NT2/D1 (cell line): ENCODE data around the gene UNC5C.

Experiments used
- YY1 ChIP-seq: IDR thresholded peaks from 2 replicates; pipeline ENCODE4 v1.6.1; 2011; ENCODE audit not compliant: insufficient read length, insufficient read depth
- ZNF274 ChIP-seq: IDR thresholded peaks from 2 replicates; pipeline ENCODE4 v1.6.1; 2011; ENCODE audit warnings: mild to moderate bottlenecking, low read depth, low read length

DNA sequence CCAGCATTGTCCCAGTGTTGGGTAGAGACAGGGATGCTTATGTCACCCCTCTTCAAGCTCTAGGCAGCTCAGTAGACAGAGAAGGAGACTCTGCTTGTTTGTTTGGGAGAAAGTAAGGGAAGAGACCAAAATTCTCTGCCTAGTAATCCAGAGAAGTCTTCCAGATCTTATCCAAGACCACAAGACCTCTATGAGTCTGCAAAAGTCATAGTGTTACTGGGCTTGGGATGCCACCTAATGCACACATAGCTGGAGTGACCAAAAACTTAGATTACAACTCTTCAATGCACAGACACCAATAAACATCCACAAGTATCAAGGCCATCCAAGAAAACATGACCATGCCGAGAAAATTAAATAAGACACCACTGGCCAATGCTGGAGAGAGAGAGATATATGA is 205.5 kb downstream of the UNC5C start:
- TF ChIP-seq YY1 (no peak), ZNF274 (no peak)
